Measurements from ENCODE around the gene FAF2. TPM values are rescaled to one million over a fixed set of nuclear protein-coding genes. Genes with fewer than 3 reads are reported as not detected.

Gene FAF2
- total and polyA plus RNA-seq, 10 of the 15 experiments (the other 5 are each of a cell fraction or from before 2014, with no cell fraction given): 19.0 to 45.1 (median 35.6) TPM

- TF ChIP-seq NFYB (IDR thresholded peaks at IDR 0.05; ENCODE audit: insufficient read depth, low read depth, low read length) (no peak), IKZF1 (conservative IDR thresholded peaks at IDR 0.05) (no peak)
Observed at GRCh38 chr5:176413255-176413565, 35.0 kb upstream of the FAF2 start (continued).

GRCh38 chr5:176413709-176414191, 34.4 kb upstream of the FAF2 start:
- Histone ChIP-seq H3K4me3 (0 out of 2 replicates have a peak overlapping the region, but pooled peaks have one; percentile 27), H3K27me3 (replicated peaks in 1 of 2; ENCODE audit: control insufficient read depth in 2 of 2, insufficient read depth in 2 of 2, low read length in 1 of 2) (no peaks in the 10 kb centered on the region), H3K9me3 (replicated peaks; ENCODE audit: control insufficient read depth, insufficient read depth, low read length) (no peaks in the 10 kb centered on the region), H2AFZ (ENCODE audit: control insufficient read depth, low read depth, low read length) (no peak overlapping the region), H3K79me2 (ENCODE audit: control insufficient read depth, insufficient read depth, low read length) (peaks cover 5% of the 10 kb centered on the region), H3K4me2 (ENCODE audit: control insufficient read depth, insufficient read depth) (no peak overlapping the region), H4K20me1 (ENCODE audit: control insufficient read depth, insufficient read depth) (no peaks in the 10 kb centered on the region), H3K9ac (ENCODE audit: control insufficient read depth, insufficient read depth, low read length) (no peak overlapping the region), H3K36me3 (ENCODE audit: control insufficient read depth in 2 of 2, insufficient read depth in 2 of 2, low read length in 1 of 2) (no peaks in the 10 kb centered on the region; a peak in 1 of 4 replicates), H3K4me1 (ENCODE audit: control insufficient read depth, insufficient read depth, low read length) (peaks cover 19% of the 10 kb centered on the region), H3K27ac (ENCODE audit: control insufficient read depth, insufficient read depth) (no peak overlapping the region)
- TF ChIP-seq ATF2 (IDR thresholded peaks at IDR 0.05; ENCODE audit: low read length) (no peak), LARP7 (IDR thresholded peaks at IDR 0.05) (no peak), ZBTB11 (CRISPR knock-in tag; IDR thresholded peaks at IDR 0.05) (no peak)
- BruUV-seq (replicated peaks): no TSS peak
- no peak for FAIRE-seq
- POLR2A ChIA-PET: no interaction called here
- in situ Hi-C loops (cut with MboI) (no loop called here), intact Hi-C loops (cut with micrococcal nuclease; ENCODE audit: unreplicated experiment) (loop anchor here (10.0 kb wide), 2 partner anchors 231 to 679 kb away; partner anchors contain the start of gene TSPAN17)
- 97% methylated on average over 7 of the region's 7 CpGs for WGBS (ENCODE audit: insufficient coverage, insufficient replicate concordance, low lambda C conversion rate, missing lambda C conversion rate)
- no peak for ATAC-seq
- SMC1A ChIA-PET (ENCODE audit: uncharacterized antibody, unreplicated experiment): no interaction called here
- CTCF ChIA-PET: no interaction called here
- no peak for DNase-seq (ENCODE audit: low read depth, low spot score)
- RAD21 ChIA-PET (ENCODE audit: unreplicated experiment): no interaction called here

Measured in GM12878 (cell line).